ES-I3 (cell line): ENCODE data around the gene TNFAIP6.
"Not testable (repeated sequence)": the region's sequence is repeated elsewhere in the genome, so short reads cannot be mapped to it uniquely, and the experiment has no call there.

ENCODE experiments used
- H3K36me3 ChIP-seq: 2 replicates; pipeline ENCODE4 v1.6.1; 2013; ENCODE audit warnings: mild to moderate bottlenecking, low read length, control low read depth, moderate library complexity; ENCODE audit not compliant: insufficient read depth
- H3K4me1 ChIP-seq: 2 replicates; pipeline ENCODE4 v1.6.1; 2013; ENCODE audit warnings: mild to moderate bottlenecking, control low read depth, low read length; ENCODE audit not compliant: insufficient read depth
- H3K9ac ChIP-seq: 2 replicates; pipeline ENCODE4 v1.6.1; 2013; ENCODE audit warnings: low read depth, mild to moderate bottlenecking, low read length, moderate library complexity
- H3K9me3 ChIP-seq: 2 replicates; pipeline ENCODE4 v1.6.1; 2013; ENCODE audit warnings: mild to moderate bottlenecking, low read length, moderate library complexity; ENCODE audit not compliant: control insufficient read depth, insufficient read depth

The TNFAIP6 gene

DNA sequence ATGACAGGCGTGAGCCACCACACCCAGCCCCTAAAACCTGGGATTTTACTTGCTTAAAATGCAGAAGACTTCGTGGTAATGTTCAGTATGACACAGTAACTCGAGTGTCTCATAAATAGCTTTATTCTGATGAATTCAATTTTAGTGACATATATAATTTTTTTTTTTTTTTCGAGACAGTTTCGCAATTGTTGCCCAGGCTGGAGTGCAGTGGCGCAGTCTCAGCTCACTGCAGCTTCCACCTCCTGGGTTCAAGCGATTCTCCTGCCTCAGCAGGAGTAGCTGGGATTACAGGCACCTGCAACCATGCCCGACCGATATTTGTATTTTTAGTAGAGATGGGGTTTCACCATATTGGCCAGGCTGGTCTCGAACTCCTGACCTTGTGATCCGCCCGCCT lies 64.3 kb downstream of the TNFAIP6 start:
- not testable (repeated sequence) for H3K9me3 ChIP-seq, H3K9ac ChIP-seq, H3K4me1 ChIP-seq
- H3K36me3 ChIP-seq: peaks cover 25% of the 10 kb centered on the region

DNA sequence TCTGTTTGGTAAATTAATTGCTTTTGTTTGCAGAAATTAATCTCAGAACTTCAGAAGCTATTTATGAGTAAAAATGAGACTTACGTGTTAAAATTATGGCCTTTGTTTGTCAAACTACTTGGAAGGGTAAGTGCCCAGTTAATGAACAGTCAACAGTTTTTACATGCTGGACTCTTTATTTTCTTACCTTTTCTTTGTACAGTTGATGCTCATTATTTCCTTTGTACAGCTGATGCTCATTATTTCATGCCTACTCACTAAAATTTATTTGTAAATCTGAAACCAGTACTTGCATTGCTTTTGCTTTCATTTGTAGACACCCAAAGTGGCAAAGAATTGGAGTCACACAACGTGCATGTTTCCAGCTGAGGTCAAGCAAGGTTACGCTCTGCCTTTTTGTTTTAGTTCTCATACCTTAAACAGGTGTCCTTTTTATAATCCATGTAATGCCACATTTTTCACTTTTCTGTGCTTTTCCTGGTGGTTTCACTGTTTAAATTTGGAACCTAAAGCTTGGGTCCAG lies 65.6 kb downstream of the TNFAIP6 start:
- no peak overlapping the region for H3K9ac ChIP-seq
- peaks cover 22% of the 10 kb centered on the region for H3K36me3 ChIP-seq
- H3K4me1 ChIP-seq: no peaks in the 10 kb centered on the region
- no peaks in the 10 kb centered on the region for H3K9me3 ChIP-seq

DNA sequence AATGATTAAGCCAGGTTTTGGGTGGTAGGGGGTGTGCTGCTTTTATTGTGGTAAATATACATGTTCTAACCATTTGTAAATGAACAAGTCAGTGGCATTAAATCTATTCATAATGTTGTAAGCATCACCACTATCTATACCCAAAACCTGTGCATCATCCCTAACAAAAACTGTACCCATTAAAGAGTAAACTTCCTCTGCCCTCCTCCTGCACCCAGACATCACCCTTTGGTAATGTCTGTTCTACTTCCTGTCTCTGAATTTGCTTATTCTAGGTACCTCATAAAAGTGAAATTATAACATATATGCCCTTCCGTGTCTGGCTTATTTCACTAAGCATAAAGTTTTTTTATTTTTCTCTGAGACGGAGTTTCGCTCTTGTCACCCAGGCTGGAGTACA lies 66.4 kb downstream of the TNFAIP6 start:
- Histone ChIP-seq H3K36me3 (peaks cover 22% of the 10 kb centered on the region), H3K9ac (no peak overlapping the region)

More for the DNA sequence above, 66.4 kb downstream of the TNFAIP6 start:
- H3K9me3 ChIP-seq: no peaks in the 10 kb centered on the region
- H3K4me1 ChIP-seq: no peaks in the 10 kb centered on the region
